DND-41 (cell line): ENCODE measurements around the gene PRRC2B.

Experiments
- ATAC-seq: fragments of 200-7000 bp; cut with Tn5 transposase; 3 replicates; pipeline ENCODE4 v1.9.1; 2021; ENCODE audit warnings: low read depth; ENCODE audit not compliant: insufficient read depth
- DNase-seq: peaks from one replicate; pipeline ENCODE4 v3.0.0-alpha.2; 2020
- H2AFZ ChIP-seq: 2 replicates; pipeline ENCODE4 v1.6.0; 2012; ENCODE audit warnings: low read depth, low read length
- H3K27ac ChIP-seq: 2 replicates; pipeline ENCODE4 v1.5.1; 2012; ENCODE audit warnings: low read length, inconsistent platforms
- H3K27me3 ChIP-seq: fragments of 200-600 bp; sonication (generic); 2 replicates; pipeline ENCODE4 v1.6.0; 2012; ENCODE audit warnings: low read length, mild to moderate bottlenecking, inconsistent platforms; ENCODE audit not compliant: insufficient read depth, poor library complexity
- H3K36me3 ChIP-seq: 2 replicates; pipeline ENCODE4 v1.5.1; 2012; ENCODE audit warnings: low read length, inconsistent platforms; ENCODE audit not compliant: insufficient read depth
- H3K4me1 ChIP-seq: 2 replicates; pipeline ENCODE4 v1.5.1; 2012; ENCODE audit warnings: mild to moderate bottlenecking, low read length; ENCODE audit not compliant: insufficient read depth
- H3K4me2 ChIP-seq: 2 replicates; pipeline ENCODE4 v1.6.0; 2012; ENCODE audit warnings: mild to moderate bottlenecking, moderate library complexity, low read length, inconsistent platforms; ENCODE audit not compliant: insufficient read depth
- H3K4me3 ChIP-seq, 2 experiments: fragments of 200-600 bp in 1 of 2; shearing (Covaris generic) in 1 of 2; 2 replicates each; pipeline ENCODE4 v1.5.1; 2012 to 2016; ENCODE audit warnings: inconsistent platforms in 2 of 2, low read length in 2 of 2, mild to moderate bottlenecking in 2 of 2, low read depth in 1 of 2, moderate library complexity in 1 of 2
- H3K79me2 ChIP-seq: 2 replicates; pipeline ENCODE4 v1.6.0; 2012; ENCODE audit warnings: low read length, inconsistent platforms; ENCODE audit not compliant: insufficient read depth
- H3K9ac ChIP-seq: 2 replicates; pipeline ENCODE4 v1.6.0; 2012; ENCODE audit warnings: low read depth, mild to moderate bottlenecking, inconsistent platforms, low read length, moderate library complexity
- H3K9me3 ChIP-seq: 2 replicates; pipeline ENCODE4 v1.5.1; 2012; ENCODE audit warnings: low read length, moderate library complexity, mild to moderate bottlenecking, inconsistent platforms; ENCODE audit not compliant: insufficient read depth, severe bottlenecking
- H4K20me1 ChIP-seq: 2 replicates; pipeline ENCODE4 v1.6.0; 2012; ENCODE audit warnings: low read length; ENCODE audit not compliant: insufficient read depth
- CTCF ChIP-seq: IDR thresholded peaks from 2 replicates; pipeline ENCODE4 v1.5.1; 2012; ENCODE audit warnings: borderline replicate concordance, low read length, moderate library complexity, mild to moderate bottlenecking; ENCODE audit not compliant: poor library complexity, severe bottlenecking; ENCODE audit errors: extremely low read depth
- EZH2 ChIP-seq: IDR thresholded peaks from 3 replicates; pipeline ENCODE4 v1.6.1; 2012; ENCODE audit warnings: borderline replicate concordance, low read depth, mild to moderate bottlenecking, moderate library complexity, low read length, inconsistent platforms; ENCODE audit not compliant: severe bottlenecking

The PRRC2B gene

GRCh38 chr9:131461166-131461565, 67.3 kb downstream of the PRRC2B start:
- Histone ChIP-seq H3K4me2 (no peak overlapping the region), H3K27me3 (no peaks in the 10 kb centered on the region), H2AFZ (no peak overlapping the region), H3K79me2 (peaks cover 15% of the 10 kb centered on the region; the same call in 1 of the 2 replicates), H3K4me3 (no peak overlapping the region), H3K9ac (no peak overlapping the region), H3K9me3 (no peaks in the 10 kb centered on the region), H4K20me1 (peaks cover 21% of the 10 kb centered on the region; the same call in 1 of the 2 replicates), H3K4me1 (no peaks in the 10 kb centered on the region), H3K36me3 (peaks cover 95% of the 10 kb centered on the region), H3K27ac (no peak overlapping the region)
- TF ChIP-seq EZH2: no peak
- TF ChIP-seq CTCF: no peak
- no peak for ATAC-seq
- DNase-seq: no peak

- TF ChIP-seq EZH2 (no peak), CTCF (no peak)
- H3K27me3 ChIP-seq: no peaks in the 10 kb centered on the region
- H2AFZ ChIP-seq: no peak overlapping the region
- H3K9ac ChIP-seq: no peak overlapping the region
- H3K4me3 ChIP-seq: no peak overlapping the region
- no peak overlapping the region for H3K4me2 ChIP-seq
- no peaks in the 10 kb centered on the region for H3K4me1 ChIP-seq
- no peak for ATAC-seq
- no peaks in the 10 kb centered on the region for H3K9me3 ChIP-seq
- peaks cover 91% of the 10 kb centered on the region for H3K36me3 ChIP-seq
- H3K27ac ChIP-seq: no peak overlapping the region
- H4K20me1 ChIP-seq: peaks cover 15% of the 10 kb centered on the region
- H3K79me2 ChIP-seq: peaks cover 27% of the 10 kb centered on the region; the same call in 1 of the 2 replicates
- no peak for DNase-seq
Measured at GRCh38 chr9:131464354-131465000, 70.6 kb downstream of the PRRC2B start.

GRCh38 chr9:131465401-131465800, 71.5 kb downstream of the PRRC2B start:
- Histone ChIP-seq H3K4me1 (no peaks in the 10 kb centered on the region), H2AFZ (no peak overlapping the region), H4K20me1 (peaks cover 24% of the 10 kb centered on the region), H3K27me3 (no peaks in the 10 kb centered on the region), H3K79me2 (peaks cover 35% of the 10 kb centered on the region; the same call in 1 of the 2 replicates), H3K27ac (no peak overlapping the region), H3K9ac (no peak overlapping the region), H3K9me3 (no peaks in the 10 kb centered on the region), H3K4me3 (no peak overlapping the region), H3K4me2 (no peak overlapping the region), H3K36me3 (peaks cover 91% of the 10 kb centered on the region)
- no peak for DNase-seq
- no peak for ATAC-seq
- no peak for TF ChIP-seq CTCF
- TF ChIP-seq EZH2: no peak
